Hematopoietic multipotent progenitor cell treated with erythropoietin and hydrocortisone succinate and interleukin-3 and kit ligand, for 15 days (in vitro differentiated cells): ENCODE data around the gene NPC1.
"Not testable (repeated sequence)": the region's sequence is repeated elsewhere in the genome, so short reads cannot be mapped to it uniquely, and the experiment has no call there.

Source experiments
- DNase-seq: peaks from one replicate; pipeline ENCODE4 v3.0.0-alpha.2; 2015; ENCODE audit warnings: low spot score

NPC1 gene

DNA sequence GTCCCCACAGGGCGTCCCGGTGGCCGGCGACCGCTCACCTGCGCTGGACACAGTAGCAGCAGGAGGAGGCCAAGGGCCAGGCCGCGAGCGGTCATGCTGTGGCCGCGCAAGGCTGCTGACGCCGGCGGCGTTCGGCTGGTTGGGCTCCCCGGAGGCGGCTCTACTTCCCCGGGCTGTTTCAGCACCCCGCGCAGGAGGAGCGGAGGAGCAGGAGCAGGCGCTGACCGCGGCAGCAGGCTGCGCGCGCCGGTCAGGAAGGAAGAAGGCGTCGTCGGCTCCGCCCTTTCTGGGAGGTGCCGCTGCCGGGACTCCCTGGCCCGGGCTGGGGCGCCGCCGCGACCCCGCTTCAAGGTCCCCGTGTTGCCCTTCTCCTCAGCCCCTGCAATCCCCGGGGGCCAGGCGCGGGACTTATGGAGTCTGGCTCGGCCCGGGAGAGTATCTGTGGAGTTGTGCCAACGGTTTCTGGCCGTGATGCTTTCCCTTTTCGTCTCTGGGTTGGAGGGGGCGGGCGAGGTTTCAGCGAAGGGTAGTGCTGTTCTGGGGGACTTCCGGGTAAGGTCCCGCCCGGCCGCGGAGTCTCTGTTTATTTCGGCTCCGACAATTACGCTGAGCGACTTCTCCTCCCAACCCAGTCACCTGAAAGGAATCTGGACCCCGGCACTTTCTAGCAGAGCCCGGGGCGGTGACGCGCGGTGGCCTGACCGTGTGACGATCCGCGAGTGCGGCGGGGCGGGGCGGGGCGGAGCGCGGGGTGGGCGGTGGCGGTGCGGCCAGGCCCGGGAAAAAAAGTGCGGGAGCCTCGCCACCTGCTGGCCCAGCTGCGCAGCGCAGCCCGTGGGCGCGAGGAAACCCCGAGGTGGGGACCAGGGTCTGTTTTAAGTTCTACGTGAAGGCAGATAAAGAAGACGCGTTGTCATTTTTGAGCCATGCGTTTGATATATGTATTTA, at the start of gene NPC1:
Gene NPC1, minus strand, starts transcription at position 258 of the 948 bp plus-strand sequence. Its CDS starts 163 bp downstream, at position 95.
- DNase-seq = peak; percentile 92

DNA sequence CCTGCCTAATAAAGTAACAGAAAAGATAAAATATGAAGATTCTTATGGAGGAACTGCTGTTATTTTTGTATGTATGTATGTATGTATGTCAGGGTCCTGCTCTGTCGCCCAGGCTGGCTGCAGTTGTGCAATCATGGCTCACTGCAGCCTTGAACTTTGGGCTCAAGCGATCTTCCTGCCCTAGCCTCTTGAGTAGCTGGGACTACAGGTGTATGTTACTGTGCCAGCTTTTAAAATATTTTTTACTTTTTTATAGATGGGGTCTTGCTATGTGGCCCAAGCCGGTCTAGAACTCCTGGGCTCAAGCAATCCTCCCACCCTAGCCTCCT, 49.7 kb upstream of the NPC1 start:
- DNase-seq = no peak

DNA sequence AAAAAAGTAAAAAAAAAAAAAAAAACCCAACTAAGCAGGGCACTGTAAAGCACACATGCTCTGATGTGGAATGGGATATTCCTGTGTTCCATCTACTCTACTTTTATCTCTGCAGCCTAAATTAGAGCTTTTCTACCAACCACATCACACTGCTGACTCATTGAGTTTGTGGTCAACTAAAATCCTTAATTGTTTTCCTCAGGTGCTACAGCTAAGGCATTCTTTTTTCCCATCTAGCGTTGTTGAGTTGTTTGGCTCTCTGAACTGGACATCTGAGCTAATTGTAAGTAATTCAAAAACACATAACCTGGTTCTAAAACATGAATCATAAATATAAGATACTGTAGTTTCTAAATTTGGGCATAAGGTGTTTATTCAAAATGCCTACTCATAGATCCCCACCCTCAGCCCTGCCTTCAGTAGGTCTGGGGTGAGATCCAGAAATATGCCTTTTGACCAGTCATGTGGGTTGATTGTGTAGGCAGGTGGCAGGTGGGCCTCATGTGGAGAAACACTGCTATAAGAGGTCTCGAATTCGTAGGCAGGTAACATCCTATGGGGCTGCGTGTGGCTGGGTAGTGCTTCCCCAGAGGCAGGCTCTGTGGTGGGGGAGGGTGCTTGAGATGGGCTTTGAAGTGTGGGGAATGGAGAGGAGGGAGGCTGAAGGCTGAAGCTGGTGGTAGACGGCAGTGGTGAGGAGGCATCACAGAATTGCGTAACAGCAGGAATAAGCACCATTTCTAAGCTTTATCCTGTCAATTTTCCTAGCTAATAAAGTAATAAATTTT, 49.2 kb upstream of the NPC1 start:
- DNase-seq = no peak

- no peak for DNase-seq
Measured at GRCh38 chr18:23634692-23635091, 48.4 kb upstream of the NPC1 start.

DNA sequence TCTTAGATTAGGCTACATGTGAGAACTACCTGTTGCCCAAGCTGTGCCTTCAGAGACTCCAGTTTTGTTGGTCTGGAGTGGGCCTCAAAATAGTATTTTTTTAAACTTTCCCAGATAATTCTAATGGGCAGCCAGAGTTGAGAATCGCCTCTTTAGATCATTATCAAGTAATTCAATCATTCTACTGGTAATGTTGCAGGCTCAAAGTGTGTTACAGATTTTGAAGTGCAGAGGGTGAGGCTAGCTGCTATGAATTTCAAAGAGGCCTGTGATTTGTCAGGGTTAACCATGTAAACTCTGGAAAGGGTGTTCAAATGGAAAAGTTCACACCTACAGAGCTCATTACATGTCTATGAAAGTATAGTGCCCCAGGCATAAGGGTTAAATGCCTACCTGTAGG, 46.3 kb upstream of the NPC1 start:
- DNase-seq = no peak

DNA sequence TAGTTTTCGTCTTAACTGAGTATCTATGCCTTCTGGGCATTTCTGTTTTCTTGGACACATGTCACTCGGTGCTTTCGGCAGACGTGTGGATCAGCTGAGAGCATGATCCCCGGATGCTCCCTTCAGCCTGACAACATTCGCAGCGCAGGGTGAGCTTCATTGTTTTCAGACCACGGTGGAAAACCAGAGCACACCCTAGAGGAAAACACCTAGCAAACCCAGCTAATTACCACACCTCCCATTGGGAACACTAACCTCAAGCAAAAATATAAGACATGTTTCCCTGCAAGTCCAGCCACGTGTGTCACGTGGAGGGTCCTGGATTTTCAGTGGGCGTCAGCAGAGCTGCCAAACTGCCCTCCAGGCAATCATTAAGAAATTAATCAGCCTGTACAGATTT, 45.4 kb upstream of the NPC1 start:
- no peak for DNase-seq

DNA sequence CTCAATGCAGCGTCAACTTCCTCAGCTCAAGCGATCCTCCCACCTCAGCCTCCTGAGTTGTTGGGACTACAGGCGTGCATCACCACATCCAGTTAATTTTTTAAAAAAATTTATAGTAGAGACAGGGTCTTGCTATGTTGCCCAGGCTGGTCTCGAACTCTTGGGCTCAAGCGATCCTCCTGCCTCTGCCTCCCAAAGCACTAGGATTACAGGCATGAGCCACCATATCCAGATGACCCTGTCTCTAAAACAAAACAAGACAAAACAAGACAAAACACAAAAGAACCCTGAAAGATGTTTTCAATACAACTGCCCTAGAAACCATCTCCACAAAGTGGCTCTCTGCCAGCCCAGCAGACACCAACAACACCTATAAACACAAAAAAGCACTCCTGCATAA, 45.0 kb upstream of the NPC1 start:
- DNase-seq = no peak

DNA sequence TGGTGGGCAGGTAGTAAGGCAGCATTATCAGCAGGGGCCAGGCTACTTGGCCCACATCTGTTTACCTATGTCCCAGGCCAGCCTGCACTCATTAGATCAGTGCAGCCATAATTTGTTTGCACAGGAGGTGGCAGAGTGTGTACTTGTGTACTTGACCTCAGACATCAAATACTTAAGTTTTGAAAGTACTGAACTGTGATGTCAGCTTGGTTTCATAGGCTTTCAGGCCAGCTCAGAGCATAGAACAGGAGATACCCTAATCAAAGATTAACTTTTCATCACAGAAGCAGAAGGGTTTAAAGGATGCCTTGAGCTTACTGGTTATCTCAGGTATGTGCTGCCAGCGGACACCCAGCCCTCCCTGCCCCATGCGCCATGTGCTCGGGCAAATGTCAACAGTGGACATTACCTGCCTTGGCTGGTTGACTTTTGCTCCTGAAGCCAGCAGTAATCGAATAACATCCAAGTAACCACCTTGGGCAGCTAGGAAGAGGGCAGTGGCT, 43.2 kb upstream of the NPC1 start:
- DNase-seq = no peak

- no peak for DNase-seq
Measured at GRCh38 chr18:23627970-23628369, 41.7 kb upstream of the NPC1 start.

DNA sequence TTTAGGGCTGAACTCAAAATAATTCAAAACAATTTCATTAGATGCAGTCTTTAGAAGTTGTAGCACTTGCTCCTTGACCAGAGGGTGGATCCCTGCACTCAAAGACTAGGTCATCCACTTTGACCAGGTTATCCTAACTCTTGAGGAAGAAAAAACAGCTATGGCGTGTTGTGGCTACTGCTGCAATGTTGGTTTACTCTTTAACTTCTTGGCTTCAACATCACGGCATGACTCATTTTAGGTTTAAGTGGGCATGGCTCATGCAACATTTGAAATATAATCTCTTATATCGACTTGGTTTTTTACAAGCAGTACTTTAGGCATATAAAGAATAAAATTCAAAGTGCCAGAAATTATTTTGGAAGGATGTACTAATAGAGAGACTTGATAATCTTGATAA, 41.0 kb upstream of the NPC1 start:
- DNase-seq = no peak

GRCh38 chr18:23626451-23627279, 40.4 kb upstream of the NPC1 start:
- no peak for DNase-seq

GRCh38 chr18:23623040-23623439, 36.7 kb upstream of the NPC1 start:
- no peak for DNase-seq

GRCh38 chr18:23619388-23619881, 33.1 kb upstream of the NPC1 start:
- DNase-seq = no peak

DNA sequence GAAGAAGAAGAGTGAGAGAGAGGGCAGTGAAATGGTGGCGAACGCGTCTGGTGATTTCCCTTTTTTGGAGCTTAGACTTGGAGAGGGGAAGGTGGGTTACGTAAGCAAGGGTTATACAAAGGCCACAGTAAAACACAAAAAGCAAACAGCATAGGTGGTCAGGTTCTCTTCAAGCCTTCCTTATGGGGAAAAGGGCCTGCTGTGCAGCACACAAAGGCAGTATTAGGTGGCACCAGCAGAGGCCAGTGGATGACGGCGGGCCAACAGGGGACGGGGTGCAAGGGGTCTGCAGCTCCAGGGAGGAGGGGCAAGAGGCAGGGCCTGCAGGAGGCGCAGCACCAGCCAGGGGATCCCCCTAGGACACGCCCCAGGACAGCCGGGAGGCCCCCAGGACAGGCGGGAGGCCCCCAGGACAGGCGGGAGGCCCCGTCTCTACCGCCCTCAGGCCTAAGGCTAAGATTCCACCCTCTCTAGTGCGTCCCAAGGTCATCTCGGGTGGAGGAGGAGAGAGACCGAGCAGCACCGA, 32.6 kb upstream of the NPC1 start:
- DNase-seq = no peak

DNA sequence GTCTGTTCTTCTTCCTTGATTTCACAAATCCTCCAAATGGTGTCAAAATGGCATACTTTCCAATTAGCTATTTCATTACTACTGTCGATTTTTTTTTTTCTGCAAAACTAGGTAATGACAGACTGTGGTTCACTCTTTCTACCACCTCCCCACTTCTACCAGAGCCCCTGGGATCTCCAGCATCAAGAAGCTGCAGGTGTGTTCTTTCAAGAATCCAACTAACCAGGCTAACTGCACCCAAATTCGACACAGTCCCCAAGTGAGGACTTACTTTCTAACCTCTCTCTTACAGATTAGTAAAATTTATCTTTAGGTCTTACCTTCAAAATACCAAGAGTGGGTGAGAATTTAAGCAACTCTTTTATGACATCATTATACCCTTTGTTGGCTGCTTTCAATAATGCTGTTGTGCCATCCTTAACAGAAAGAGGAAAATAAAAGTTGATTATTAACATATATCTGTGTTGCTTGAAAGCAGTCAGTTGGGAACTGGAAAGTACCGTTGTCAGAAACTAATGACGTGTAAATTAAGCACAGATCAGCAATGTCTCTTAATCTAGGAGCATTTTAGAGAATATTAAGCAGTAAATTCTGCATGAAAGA, 31.2 kb upstream of the NPC1 start:
- no peak for DNase-seq

DNA sequence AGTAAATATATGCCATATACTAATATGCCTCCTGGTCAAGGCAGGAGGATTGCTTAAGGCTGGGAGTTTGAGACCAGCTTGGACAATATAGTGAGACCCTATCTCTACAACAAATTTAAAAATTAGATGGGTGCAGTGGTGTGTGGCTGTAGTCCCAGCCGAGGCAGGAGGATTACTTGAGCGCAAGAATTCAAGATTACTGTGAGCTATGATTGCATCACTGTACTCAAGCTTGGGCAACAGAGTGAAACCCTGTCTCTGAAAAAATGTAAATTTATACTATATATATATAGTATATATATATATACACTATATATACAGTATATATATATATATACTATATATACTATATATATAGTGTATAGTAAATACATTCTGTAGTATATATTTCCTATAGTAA, 30.0 kb upstream of the NPC1 start:
- DNase-seq = no peak

DNA sequence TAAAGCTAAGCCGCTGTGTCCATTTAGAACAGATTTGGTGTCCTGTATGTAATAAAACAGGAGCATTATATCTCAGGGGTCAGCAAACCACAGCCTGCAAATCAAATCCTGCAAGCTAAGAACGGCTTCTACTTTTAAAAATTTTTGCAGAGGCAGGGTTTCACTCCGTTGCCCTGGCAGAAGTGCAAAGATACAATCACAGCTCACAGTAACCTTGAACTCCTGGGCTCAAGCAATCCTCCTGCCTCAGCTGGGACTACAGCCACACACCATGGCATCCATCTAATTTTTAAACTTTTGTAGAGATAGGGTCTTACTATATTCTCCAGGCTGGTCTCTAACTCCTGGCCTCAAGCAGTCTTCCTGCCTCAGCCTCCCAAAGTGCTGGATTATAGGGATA, 28.6 kb upstream of the NPC1 start:
- no peak for DNase-seq

GRCh38 chr18:23614413-23614812, 28.1 kb upstream of the NPC1 start:
- no peak for DNase-seq

- DNase-seq = not testable (repeated sequence)
Measured at GRCh38 chr18:23613091-23613475, 26.8 kb upstream of the NPC1 start.

GRCh38 chr18:23612434-23613090, 26.3 kb upstream of the NPC1 start:
- no peak for DNase-seq
